GM12892 (cell line): Measurements from ENCODE around the gene AQP6.

ENCODE experiments used
- POLR2A ChIP-seq: IDR thresholded peaks from 2 replicates; pipeline ENCODE4 v1.6.1; 2011; ENCODE audit warnings: low read depth, low read length, control low read depth
- POLR2AphosphoS5 ChIP-seq: IDR thresholded peaks from 2 replicates; pipeline ENCODE4 v1.6.1; 2011; ENCODE audit warnings: low read depth, low read length, control low read depth

GRCh38 chr12:50026691-50027090 lies 53.9 kb downstream of the AQP6 start:
- TF ChIP-seq POLR2A, result no peak
- TF ChIP-seq POLR2AphosphoS5, result no peak
